Cardiac muscle cell (in vitro differentiated cells and primary cell): Measurements from ENCODE around the gene HMGXB4. TPM values are rescaled to one million over a fixed set of nuclear protein-coding genes. Genes with fewer than 3 reads are reported as not detected.

ENCODE experiments used
- DNase-seq, 2 donors: peaks; one replicate each; pipeline versions ENCODE4 v3.0.0 to v3.0.0-alpha.2; 2010 to 2017; ENCODE audit warnings: low read depth in 1 of 2, low spot score in 1 of 2
- H3K27ac ChIP-seq: fragments of 200-600 bp; sonication (generic); 2 replicates; pipeline ENCODE4 v1.5.1; 2016
- H3K27me3 ChIP-seq: fragments of 200-600 bp; sonication (generic); 2 replicates; pipeline ENCODE4 v1.6.0; 2016; ENCODE audit warnings: control low read depth
- H3K36me3 ChIP-seq: fragments of 200-600 bp; sonication (generic); 2 replicates; pipeline ENCODE4 v1.5.1; 2016; ENCODE audit warnings: control low read depth
- H3K4me1 ChIP-seq: fragments of 200-600 bp; sonication (generic); 2 replicates; pipeline ENCODE4 v1.8.1; 2017; ENCODE audit warnings: low read depth, mild to moderate bottlenecking, mixed run types
- H3K4me3 ChIP-seq: fragments of 200-600 bp; sonication (generic); 2 replicates; pipeline ENCODE4 v1.5.1; 2016; ENCODE audit warnings: mild to moderate bottlenecking
- H3K9me3 ChIP-seq: fragments of 200-600 bp; sonication (generic); 2 replicates; pipeline ENCODE4 v1.5.1; 2017; ENCODE audit warnings: low read depth, mild to moderate bottlenecking, control low read depth
- polyA plus RNA-seq: library from polyadenylated mRNA; unstranded; fragments of >200 nt; fragmentation: Nextera tagmentation; extraction: Ambion mirVana; gene quantifications from 2 replicates; pipeline ENCODE4 v1.2.1, GENCODE V29; 2016
- total RNA-seq: library from RNA; depleted of rRNA; stranded (reverse); fragments of >200 nt; gene quantifications from 2 replicates; pipeline ENCODE4 v1.2.3, GENCODE V29; 2016
- TF ChIP-seq, protein P1 (sequence below): IDR thresholded peaks from 2 replicates; pipeline ENCODE4 v1.5.1; 2012; ENCODE audit warnings: low read depth, mild to moderate bottlenecking, low read length

Gene HMGXB4
- total and polyA plus RNA-seq, 2 experiments from 2014 or later, result 16.8 to 17.7 TPM

DNA sequence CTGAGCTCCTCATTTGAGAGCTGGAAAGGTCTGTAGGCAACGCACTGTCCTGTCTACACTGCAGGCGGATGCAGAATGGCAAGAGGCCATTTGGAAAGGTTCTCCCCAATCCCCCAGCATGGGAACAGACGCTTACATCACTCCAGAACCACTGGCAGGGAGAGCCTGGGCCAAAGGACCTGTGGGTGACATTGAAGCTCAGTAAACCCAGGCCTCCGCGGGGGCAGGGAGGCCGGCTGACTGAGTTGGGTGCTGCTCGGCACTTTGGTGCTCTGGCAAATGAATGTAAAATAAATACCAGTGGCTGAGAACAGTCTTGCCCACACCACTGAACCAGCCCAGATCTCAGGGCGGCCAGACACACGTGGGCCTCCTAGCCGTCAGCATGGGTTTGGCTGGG is 64.8 kb downstream of the HMGXB4 start:
- peaks cover 37% of the 10 kb centered on the region for H3K36me3 ChIP-seq
- no peak for DNase-seq
- H3K4me1 ChIP-seq, result no peaks in the 10 kb centered on the region
- no peaks in the 10 kb centered on the region for H3K9me3 ChIP-seq
- no peak overlapping the region for H3K27ac ChIP-seq
- H3K27me3 ChIP-seq, result no peaks in the 10 kb centered on the region
- H3K4me3 ChIP-seq, result no peak overlapping the region
- TF ChIP-seq, protein P1, sequence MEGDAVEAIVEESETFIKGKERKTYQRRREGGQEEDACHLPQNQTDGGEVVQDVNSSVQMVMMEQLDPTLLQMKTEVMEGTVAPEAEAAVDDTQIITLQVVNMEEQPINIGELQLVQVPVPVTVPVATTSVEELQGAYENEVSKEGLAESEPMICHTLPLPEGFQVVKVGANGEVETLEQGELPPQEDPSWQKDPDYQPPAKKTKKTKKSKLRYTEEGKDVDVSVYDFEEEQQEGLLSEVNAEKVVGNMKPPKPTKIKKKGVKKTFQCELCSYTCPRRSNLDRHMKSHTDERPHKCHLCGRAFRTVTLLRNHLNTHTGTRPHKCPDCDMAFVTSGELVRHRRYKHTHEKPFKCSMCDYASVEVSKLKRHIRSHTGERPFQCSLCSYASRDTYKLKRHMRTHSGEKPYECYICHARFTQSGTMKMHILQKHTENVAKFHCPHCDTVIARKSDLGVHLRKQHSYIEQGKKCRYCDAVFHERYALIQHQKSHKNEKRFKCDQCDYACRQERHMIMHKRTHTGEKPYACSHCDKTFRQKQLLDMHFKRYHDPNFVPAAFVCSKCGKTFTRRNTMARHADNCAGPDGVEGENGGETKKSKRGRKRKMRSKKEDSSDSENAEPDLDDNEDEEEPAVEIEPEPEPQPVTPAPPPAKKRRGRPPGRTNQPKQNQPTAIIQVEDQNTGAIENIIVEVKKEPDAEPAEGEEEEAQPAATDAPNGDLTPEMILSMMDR, result no peak

DNA sequence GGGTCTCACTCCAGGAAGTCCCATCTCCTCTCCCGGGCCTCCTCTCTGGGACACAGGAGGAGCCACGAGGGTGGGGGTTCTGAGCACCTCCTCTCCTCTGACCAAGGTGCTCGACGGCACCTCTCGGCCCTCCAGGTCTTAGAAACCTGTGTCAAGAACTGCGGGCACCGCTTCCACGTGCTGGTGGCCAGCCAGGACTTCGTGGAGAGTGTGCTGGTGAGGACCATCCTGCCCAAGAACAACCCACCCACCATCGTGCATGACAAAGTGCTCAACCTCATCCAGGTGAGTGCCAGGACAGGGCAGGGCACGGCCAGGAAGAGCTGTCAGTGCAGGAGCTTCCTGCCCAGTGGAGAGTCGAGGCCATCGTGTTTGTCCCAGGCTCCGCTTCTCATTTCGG is 65.6 kb downstream of the HMGXB4 start:
- Histone ChIP-seq H3K27ac (no peak overlapping the region), H3K9me3 (no peaks in the 10 kb centered on the region), H3K4me3 (no peak overlapping the region), H3K27me3 (no peaks in the 10 kb centered on the region), H3K4me1 (no peaks in the 10 kb centered on the region), H3K36me3 (peaks cover 41% of the 10 kb centered on the region)
- no peak for DNase-seq
- TF ChIP-seq, protein P1, result no peak

DNA sequence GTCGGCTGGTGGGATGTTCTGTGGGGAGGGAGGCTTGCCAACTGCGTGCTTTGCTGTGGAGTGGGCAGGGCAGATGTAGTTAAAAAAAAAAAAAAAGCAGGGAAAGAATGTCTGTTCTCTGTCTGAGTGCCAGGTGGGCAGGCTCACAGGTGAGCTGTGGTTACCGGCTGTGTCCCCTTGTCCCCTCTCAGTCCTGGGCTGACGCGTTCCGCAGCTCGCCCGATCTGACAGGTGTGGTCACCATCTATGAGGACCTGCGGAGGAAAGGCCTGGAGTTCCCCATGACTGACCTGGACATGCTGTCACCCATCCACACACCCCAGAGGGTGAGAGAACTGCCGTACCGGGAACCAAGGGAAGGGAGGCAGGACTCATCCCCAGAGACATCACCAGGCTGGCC is 66.0 kb downstream of the HMGXB4 start:
- TF ChIP-seq, protein P1, result no peak
- Histone ChIP-seq H3K36me3 (peaks cover 42% of the 10 kb centered on the region), H3K4me3 (no peak overlapping the region), H3K27ac (no peak overlapping the region), H3K9me3 (no peaks in the 10 kb centered on the region), H3K4me1 (no peaks in the 10 kb centered on the region), H3K27me3 (no peaks in the 10 kb centered on the region)
- DNase-seq, result no peak

DNA sequence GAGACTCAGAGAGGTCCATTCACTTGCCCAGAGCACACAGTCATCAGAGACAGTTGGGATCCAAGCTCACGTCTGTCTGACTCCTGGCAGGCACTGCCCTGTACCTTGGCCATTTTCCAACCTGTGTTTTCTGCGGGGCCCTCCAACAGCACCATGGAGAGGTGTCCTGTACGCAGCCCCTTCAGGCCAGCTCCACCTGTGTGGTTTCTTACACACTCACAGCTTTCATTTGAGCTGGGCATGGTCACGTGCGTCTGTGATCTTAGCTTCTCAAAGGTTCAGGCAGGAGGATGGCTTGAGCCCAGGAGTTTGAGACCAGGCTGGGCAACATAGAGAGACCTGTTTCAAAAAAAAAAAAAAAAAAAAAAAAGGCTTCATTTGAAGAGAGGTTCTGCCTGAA is 66.8 kb downstream of the HMGXB4 start:
- Histone ChIP-seq H3K27me3 (no peaks in the 10 kb centered on the region), H3K4me3 (no peak overlapping the region), H3K4me1 (no peaks in the 10 kb centered on the region), H3K36me3 (peaks cover 45% of the 10 kb centered on the region), H3K9me3 (no peaks in the 10 kb centered on the region), H3K27ac (no peak overlapping the region)
- no peak for DNase-seq
- TF ChIP-seq, protein P1, result no peak

DNA sequence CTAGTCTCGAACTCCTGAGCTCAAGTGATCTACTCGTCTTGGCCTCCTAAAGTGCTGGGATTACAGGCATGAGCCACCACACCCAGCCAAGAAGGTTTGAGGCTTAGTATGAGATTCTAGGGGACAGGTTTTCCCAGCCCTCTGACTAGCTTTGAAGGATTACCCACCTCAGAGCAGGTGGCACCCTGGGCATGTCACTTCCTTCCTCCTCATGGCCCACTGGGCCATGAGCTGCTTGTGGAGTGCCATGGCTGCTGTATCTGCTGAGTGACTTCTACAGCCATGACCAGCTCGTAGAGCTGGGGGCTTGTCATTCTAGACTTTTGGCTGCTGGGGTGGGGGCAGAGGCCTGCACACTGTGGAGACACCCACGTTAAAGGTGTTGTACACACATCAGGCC is 67.5 kb downstream of the HMGXB4 start:
- TF ChIP-seq, protein P1, result no peak
- peaks cover 48% of the 10 kb centered on the region for H3K36me3 ChIP-seq
- no peaks in the 10 kb centered on the region for H3K27me3 ChIP-seq
- H3K27ac ChIP-seq, result no peak overlapping the region
- no peaks in the 10 kb centered on the region for H3K4me1 ChIP-seq
- H3K9me3 ChIP-seq, result no peaks in the 10 kb centered on the region
- H3K4me3 ChIP-seq, result no peak overlapping the region
- no peak for DNase-seq

DNA sequence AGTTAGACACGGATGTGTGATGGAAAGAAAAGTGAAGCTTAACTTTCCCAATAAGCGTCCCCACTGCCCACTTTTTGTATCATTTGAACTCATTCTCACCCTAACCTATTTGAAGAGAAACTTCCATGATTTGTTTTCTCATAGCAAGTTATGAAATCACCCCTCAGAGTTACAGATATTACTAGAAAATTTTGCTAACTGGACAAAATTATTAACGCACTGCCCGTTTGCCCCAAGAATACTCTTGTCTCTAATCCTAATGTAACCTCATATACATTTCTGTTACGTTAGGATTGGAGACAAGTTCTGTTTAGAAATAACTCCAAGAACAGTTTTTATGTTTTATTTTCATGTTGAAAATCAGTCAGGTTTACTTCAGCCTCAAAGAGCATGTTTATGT is 67.9 kb downstream of the HMGXB4 start:
- peaks cover 48% of the 10 kb centered on the region for H3K36me3 ChIP-seq
- TF ChIP-seq, protein P1, result no peak

More for the DNA sequence above, 67.9 kb downstream of the HMGXB4 start:
- H3K27me3 ChIP-seq, result no peaks in the 10 kb centered on the region
- H3K27ac ChIP-seq, result no peak overlapping the region
- no peaks in the 10 kb centered on the region for H3K9me3 ChIP-seq
- DNase-seq, result no peak
- H3K4me3 ChIP-seq, result no peak overlapping the region
- no peaks in the 10 kb centered on the region for H3K4me1 ChIP-seq
